GM18520 (cell line): ENCODE results near the gene SLC22A25.
"Not testable (repeated sequence)": the region's sequence is repeated elsewhere in the genome, so short reads cannot be mapped to it uniquely, and the experiment has no call there.

Experiments used
- ATAC-seq: cut with Tn5 transposase; IDR thresholded peaks from one replicate; pipeline ENCODE4 v1.9.1; 2021; ENCODE audit not compliant: unreplicated experiment

SLC22A25 gene

DNA sequence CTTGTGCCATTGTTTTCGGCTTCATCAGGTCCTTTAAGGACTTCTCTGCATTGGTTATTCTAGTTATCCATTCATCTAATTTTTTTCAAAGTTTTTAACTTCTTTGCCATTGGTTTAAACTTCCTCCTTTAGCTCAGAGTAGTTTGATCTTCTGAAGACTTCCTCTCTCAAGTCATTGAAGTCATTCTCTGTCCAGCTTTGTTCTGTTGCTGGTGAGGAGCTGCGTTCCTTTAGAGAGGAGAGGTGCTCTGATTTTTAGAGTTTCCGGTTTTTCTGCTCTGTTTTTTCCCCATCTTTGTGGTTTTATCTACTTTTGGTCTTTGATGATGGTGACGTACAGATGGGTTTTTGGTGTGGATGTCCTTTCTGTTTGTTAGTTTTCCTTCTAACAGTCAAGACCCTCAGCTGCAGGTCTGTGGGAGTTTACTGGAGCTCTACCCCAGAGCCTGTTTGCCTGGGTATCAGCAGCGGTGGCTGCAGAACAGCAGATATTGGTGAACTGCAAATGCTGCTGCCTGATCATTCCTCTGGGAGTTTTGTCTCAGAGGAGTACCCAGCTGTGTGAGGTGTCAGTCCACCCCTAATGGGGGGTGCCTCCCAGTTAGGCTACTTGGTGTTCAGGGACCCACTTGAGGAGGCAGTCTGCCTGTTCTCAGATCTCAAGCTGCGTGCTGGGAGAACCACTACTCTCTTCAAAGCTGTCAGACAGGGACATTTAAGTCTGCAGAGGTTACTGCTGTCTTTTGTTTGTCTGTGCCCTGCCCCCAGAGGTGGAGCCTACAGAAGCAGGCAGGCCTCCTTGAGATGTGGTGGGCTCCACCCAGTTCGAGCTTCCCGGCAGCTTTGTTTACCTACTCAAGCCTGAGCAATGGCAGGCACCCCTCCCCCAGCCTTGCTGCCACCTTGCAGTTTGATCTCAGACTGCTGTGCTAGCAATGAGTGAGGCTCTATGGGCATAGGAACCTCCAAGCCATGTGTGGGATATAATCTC lies 7.6 kb downstream of the SLC22A25 start:
- not testable (repeated sequence) for ATAC-seq

DNA sequence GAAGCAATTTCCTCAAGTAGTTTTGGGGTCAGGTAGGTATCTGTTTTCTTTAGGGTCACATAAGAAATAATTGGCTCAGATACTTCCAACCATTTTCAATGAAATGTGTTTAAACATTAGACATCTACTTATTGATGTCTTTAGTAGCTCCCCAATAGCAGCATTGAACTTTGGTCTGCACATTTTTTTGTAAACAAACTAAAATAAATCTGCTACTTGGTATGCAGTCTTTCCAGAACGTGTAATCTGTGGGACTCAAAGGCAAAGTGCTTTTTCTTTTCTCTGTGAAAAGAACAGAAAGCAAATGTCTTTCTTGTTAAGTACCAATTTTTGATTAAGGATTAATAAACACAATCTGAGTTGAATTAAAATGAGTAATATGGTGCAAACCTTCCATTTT lies 13.6 kb downstream of the SLC22A25 start:
- no peak for ATAC-seq

DNA sequence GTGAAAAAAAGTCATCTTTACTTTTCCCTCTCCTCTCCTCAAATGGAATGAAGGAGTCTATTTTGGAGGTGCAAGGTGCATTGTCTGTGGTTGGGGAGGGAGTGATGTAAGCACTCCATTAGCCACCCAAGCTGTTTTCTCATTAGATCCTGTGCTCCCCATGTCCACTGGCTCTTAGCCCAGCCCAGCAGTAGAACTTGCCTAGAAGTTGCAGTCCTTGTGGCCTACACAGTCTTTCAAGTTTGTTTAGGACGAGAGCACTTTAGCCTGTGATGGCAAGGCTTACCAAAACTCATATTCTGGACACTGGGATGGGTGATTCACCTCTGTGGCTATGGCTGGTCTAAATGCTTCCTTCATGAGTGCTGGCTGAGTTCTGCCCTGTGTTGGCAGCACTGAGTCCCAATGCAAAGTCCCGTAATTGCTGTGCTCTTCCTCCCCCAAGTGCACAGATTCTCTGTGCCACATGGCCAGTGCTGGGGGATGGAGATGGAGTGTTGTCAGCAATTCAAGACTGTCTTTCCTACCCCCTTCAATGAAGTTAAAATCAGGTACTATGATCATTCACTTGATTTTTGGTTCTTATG lies 15.8 kb downstream of the SLC22A25 start:
- ATAC-seq, result no peak

DNA sequence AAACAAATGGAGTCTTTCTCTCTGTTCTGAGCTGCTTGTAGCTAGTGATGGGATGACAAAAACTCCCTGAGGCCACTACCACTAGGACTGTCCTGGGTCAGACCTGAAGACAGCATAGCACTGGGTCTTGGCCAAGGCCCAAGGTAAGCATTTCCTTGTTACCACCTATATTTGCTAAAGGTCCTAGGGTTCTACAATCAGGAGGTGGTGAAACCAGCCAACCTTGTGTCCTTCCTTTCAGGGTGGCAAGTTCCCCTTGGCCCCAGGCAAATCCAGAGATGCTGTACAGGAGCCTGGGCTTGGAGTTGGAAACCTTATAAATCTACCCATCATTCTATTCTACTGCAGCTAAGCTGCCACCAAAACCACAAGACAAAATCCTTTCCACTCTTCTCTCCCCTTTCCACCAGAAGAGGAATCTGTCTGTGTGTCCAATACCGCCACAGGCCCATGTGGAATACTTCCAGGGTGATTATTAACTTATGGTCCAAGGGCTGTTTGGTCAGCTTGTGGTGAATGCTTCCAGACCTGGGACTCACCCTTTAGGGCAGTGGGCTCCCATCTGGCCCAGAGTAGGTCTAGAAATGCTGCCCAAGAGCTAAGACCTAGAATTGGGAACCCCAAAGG lies 16.8 kb downstream of the SLC22A25 start:
- ATAC-seq, result no peak

DNA sequence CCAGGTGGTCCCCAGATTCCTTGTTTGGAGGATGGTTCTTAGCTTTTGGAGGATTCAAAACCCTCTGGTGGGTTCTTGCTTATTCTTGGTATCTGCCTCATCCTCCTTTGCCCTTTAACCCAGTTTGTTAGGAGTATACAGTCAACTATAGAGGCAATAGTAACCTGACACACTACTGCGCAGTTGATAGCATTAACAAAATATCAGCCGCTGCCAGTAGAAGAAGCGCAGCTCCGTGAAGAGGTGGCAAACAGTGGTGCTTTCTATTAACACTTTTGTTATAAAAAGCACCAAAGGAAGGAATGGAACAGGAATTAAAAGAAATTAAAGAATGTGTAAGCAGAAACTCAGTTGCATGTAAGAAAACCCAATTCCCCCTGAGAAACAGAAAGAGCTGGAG lies 29.3 kb downstream of the SLC22A25 start:
- no peak for ATAC-seq

DNA sequence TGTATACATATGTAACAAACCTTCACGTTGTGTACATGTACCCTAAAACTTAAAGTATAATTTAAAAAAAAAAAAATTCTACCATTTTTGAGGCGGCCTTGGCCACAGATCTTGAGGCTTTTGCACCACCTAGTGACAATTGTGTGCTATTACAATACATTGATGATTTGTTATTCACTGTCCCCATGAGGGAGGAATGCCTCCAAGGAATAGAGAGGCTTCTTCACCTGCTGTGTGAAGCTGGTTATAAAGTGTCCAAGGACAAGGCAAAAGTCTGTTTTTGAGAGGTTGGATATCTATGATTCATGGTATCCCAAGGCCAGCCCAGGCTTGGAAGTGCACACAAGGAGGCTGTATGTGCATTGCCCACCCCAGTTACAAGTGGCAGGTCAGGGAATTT lies 30.7 kb downstream of the SLC22A25 start:
- no peak for ATAC-seq

DNA sequence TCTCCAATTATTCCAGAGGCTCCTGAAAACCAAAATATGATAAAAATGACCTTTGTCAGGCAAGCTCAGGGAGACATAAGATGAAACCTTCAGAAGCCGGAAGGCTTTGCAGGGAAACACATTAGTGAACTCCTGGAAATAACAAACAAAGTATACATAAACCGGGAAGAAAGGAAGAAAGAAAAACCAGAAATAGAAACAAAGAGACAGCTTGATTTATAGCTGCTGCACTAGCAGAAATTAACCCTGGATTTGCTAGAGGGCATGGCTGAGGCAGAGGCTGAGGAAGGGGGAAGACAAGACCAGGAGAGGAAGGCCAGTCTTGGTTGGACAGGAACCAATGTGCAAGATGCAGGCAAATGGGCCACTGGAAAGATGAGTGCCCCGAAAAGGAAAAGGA lies 33.3 kb downstream of the SLC22A25 start:
- no peak for ATAC-seq
